Measurements from ENCODE around the gene ADAD1. TPM values are rescaled to one million over a fixed set of nuclear protein-coding genes. Genes with fewer than 3 reads are reported as not detected.

ADAD1 gene
- total RNA-seq, 1 experiment from 2014 or later = not detected

DNA sequence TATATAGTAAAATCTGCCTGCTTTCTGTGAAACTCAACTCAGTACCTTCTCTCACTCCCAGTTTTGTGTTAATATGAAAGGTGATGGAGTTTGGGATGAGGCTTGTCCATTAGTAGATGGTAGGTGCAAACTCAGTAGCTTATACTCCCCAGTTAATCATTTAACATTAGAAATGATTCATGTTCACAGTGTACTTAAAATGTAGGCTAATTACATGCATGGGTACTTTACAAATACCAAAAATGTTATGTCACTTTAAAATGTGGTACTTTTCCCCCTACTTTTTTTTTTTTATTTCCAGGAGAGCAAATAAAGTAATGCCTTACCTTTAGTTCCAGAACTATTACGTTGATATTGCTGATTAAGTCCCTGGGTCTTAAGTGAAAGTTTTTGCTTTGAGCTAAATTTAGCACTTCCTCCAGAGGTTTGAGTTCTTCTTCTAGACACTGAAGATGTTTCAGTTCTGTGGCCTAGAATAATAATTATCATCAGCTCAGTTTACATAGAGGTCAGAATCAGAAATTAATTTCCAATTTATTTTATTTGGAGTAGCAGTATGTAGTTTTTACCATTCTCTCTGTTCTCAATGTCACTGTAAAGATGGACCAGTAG, 74.7 kb downstream of the ADAD1 start:
- POLR2A ChIA-PET = no interaction called here
- CTCF ChIA-PET = interaction anchor here (1.4 kb wide), 1 partner anchor 553 kb away, joined by 3 read pairs; no protein-coding TSS in a partner anchor
- Histone ChIP-seq H3K4me1 (ENCODE audit: control insufficient read depth in 1 of 2, insufficient read depth in 2 of 2, low read length in 2 of 2) (no peaks in the 10 kb centered on the region), H3K36me3 (ENCODE audit: control insufficient read depth in 1 of 2, insufficient read depth in 2 of 2, low read length in 2 of 2) (no peaks in the 10 kb centered on the region), H3K4me3 (replicated peaks in 1 of 2; ENCODE audit: low read depth in 1 of 2, low read length in 2 of 2) (no peak overlapping the region), H2AFZ (ENCODE audit: low read depth, low read length, poor library complexity, severe bottlenecking) (no peak overlapping the region), H3K4me2 (ENCODE audit: low read length) (no peak overlapping the region), H3K79me2 (ENCODE audit: insufficient read depth, low read length) (no peaks in the 10 kb centered on the region), H3K27me3 (ENCODE audit: insufficient read depth, low read length) (no peaks in the 10 kb centered on the region), H3K9me2 (ENCODE audit: insufficient read depth) (no peaks in the 10 kb centered on the region), H4K20me1 (ENCODE audit: insufficient read depth) (no peaks in the 10 kb centered on the region), H3K27ac (ENCODE audit: low read depth, low read length) (no peak overlapping the region), H3K9me3 (ENCODE audit: control insufficient read depth in 1 of 2, insufficient read depth in 1 of 2, low read depth in 1 of 2, low read length in 2 of 2) (no peaks in the 10 kb centered on the region), H3K9ac (ENCODE audit: low read length) (no peak overlapping the region)
- intact Hi-C loops (cut with micrococcal nuclease) = loop anchor here (5.0 kb wide), 1 partner anchor 551 kb away; no protein-coding TSS in a partner anchor
- DNase-seq (ENCODE audit: low read depth, low spot score) = no peak
- ATAC-seq = no peak
- RAD21 ChIA-PET (ENCODE audit: low non-redundant PET in 1 of 2, low total read pairs in 2 of 2, uncharacterized antibody in 2 of 2, unreplicated experiment in 2 of 2) = no interaction called here
- TF ChIP-seq SP1 (IDR thresholded peaks at IDR 0.05; ENCODE audit: low read depth) = no peak
- TF ChIP-seq, protein P1, sequence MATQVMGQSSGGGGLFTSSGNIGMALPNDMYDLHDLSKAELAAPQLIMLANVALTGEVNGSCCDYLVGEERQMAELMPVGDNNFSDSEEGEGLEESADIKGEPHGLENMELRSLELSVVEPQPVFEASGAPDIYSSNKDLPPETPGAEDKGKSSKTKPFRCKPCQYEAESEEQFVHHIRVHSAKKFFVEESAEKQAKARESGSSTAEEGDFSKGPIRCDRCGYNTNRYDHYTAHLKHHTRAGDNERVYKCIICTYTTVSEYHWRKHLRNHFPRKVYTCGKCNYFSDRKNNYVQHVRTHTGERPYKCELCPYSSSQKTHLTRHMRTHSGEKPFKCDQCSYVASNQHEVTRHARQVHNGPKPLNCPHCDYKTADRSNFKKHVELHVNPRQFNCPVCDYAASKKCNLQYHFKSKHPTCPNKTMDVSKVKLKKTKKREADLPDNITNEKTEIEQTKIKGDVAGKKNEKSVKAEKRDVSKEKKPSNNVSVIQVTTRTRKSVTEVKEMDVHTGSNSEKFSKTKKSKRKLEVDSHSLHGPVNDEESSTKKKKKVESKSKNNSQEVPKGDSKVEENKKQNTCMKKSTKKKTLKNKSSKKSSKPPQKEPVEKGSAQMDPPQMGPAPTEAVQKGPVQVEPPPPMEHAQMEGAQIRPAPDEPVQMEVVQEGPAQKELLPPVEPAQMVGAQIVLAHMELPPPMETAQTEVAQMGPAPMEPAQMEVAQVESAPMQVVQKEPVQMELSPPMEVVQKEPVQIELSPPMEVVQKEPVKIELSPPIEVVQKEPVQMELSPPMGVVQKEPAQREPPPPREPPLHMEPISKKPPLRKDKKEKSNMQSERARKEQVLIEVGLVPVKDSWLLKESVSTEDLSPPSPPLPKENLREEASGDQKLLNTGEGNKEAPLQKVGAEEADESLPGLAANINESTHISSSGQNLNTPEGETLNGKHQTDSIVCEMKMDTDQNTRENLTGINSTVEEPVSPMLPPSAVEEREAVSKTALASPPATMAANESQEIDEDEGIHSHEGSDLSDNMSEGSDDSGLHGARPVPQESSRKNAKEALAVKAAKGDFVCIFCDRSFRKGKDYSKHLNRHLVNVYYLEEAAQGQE (IDR thresholded peaks at IDR 0.05; ENCODE audit: low read depth) = no peak
- no peak for TF ChIP-seq EZH2phosphoT487 (IDR thresholded peaks at IDR 0.05; ENCODE audit: borderline replicate concordance)
- no peak for TF ChIP-seq FOSL1 (IDR thresholded peaks at IDR 0.05; ENCODE audit: low read depth)
- TF ChIP-seq, protein P2, sequence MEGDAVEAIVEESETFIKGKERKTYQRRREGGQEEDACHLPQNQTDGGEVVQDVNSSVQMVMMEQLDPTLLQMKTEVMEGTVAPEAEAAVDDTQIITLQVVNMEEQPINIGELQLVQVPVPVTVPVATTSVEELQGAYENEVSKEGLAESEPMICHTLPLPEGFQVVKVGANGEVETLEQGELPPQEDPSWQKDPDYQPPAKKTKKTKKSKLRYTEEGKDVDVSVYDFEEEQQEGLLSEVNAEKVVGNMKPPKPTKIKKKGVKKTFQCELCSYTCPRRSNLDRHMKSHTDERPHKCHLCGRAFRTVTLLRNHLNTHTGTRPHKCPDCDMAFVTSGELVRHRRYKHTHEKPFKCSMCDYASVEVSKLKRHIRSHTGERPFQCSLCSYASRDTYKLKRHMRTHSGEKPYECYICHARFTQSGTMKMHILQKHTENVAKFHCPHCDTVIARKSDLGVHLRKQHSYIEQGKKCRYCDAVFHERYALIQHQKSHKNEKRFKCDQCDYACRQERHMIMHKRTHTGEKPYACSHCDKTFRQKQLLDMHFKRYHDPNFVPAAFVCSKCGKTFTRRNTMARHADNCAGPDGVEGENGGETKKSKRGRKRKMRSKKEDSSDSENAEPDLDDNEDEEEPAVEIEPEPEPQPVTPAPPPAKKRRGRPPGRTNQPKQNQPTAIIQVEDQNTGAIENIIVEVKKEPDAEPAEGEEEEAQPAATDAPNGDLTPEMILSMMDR (IDR thresholded peaks at IDR 0.05 in 2 of 3, conservative IDR thresholded peaks at IDR 0.05 in 1 of 3; ENCODE audit: borderline replicate concordance in 1 of 3, insufficient read depth in 1 of 3, low read depth in 2 of 3, low read length in 2 of 3) = no peak
- no peak for TF ChIP-seq POLR2AphosphoS5 (IDR thresholded peaks at IDR 0.05; ENCODE audit: low read depth, low read length)
- TF ChIP-seq, protein P3, sequence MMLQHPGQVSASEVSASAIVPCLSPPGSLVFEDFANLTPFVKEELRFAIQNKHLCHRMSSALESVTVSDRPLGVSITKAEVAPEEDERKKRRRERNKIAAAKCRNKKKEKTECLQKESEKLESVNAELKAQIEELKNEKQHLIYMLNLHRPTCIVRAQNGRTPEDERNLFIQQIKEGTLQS (IDR thresholded peaks at IDR 0.05) = no peak
- TF ChIP-seq TCF7L2 (IDR thresholded peaks at IDR 0.05; ENCODE audit: borderline replicate concordance, extremely low read depth, insufficient read depth, insufficient read length) = no peak
- TF ChIP-seq RAD21 (IDR thresholded peaks at IDR 0.05; ENCODE audit: low read depth) = no peak
- TF ChIP-seq ZNF274 (IDR thresholded peaks at IDR 0.05; ENCODE audit: low read depth, low read length) = no peak
- TF ChIP-seq CBX3 (IDR thresholded peaks at IDR 0.05; ENCODE audit: low read depth) = no peak
- no peak for TF ChIP-seq CEBPB (IDR thresholded peaks at IDR 0.05; ENCODE audit: low read depth)
- BruUV-seq (replicated peaks) = no TSS peak

Data from HCT116 (cell line).